M059J (cell line): Measurements from ENCODE around the gene TXNDC8. TPM values are rescaled to one million over a fixed set of nuclear protein-coding genes. Genes with fewer than 3 reads are reported as not detected.
"Not testable (repeated sequence)": the region's sequence is repeated elsewhere in the genome, so short reads cannot be mapped to it uniquely, and the experiment has no call there.

Source experiments
- DNase-seq: peaks from one replicate; pipeline ENCODE4 v3.0.0-alpha.2; 2012; ENCODE audit warnings: low read depth
- total RNA-seq: library from RNA; depleted of rRNA; stranded (reverse); fragments of >200 nt; shearing (Covaris generic); gene quantifications from 2 replicates; pipeline ENCODE4 v1.2.3, GENCODE V29; 2014

The TXNDC8 gene
- total RNA-seq, 1 experiment from 2014 or later, result not detected

DNA sequence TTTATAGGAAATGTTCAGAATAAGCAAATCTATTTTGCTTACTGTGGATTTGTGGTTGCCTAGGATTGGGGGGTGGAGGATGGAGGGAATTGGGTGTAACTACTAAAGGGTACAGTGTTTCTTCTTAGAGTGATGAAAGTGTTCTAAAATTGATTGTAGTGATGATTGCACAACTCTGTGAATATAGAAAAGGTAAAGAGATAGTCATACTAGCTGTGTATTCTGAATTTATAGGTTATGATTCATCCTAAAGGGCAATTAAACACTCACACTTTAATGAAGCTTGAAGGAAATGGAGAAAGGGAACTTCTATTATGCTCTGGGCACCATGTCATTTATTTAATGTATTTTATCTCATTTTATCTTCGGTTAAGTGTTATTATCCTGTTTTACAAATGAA lies 9.9 kb downstream of the TXNDC8 start:
- DNase-seq, result no peak

DNA sequence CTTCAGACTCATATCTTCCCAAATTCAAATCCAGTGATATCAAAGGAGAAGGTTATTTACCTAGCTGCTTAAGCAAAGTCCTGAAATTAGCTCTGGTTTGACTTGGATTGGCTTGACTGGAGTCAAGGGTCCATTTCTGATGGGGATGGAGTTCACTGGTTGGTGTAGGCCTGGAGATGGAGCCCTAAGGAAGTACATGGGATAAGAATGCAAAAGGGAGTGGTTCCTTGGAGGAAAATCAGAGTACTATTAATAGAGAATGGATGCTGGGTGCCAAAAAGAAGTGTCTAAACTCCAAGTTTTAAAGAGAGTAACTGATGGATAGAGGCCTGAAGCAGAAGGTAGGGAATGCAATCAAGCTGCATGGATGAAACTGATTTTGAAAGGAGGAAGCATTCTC lies 13.8 kb downstream of the TXNDC8 start:
- no peak for DNase-seq

- DNase-seq, result no peak
These were observed 16.8 kb downstream of the TXNDC8 start for GRCh38 chr9:110320651-110321445.

- no peak for DNase-seq
These were observed 17.7 kb downstream of the TXNDC8 start for GRCh38 chr9:110319781-110320492.

DNA sequence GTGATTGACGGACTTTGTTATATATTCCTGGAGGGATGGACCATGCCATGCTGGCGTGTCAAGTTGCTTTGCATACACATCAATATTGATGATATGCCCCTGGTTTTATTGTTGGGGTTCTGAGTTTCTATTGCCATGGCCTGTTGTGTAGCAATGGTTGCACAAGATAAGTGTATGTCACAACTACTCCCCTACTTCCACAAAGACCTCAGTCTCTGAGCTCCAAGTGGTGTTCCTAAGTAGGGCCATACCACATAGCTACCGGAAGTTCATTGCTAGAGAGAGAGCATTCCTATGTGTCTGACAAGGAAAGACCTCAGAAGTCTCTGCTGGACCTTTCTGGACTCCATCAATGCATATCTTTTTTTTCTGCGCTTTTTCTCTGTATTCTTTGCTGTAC lies 19.8 kb downstream of the TXNDC8 start:
- DNase-seq, result no peak

- no peak for DNase-seq
These were observed 21.2 kb downstream of the TXNDC8 start for GRCh38 chr9:110316261-110317075.

GRCh38 chr9:110311978-110312377 lies 25.7 kb downstream of the TXNDC8 start:
- DNase-seq, result not testable (repeated sequence)

- DNase-seq, result no peak
These were observed 28.0 kb downstream of the TXNDC8 start for GRCh38 chr9:110309681-110310080.

GRCh38 chr9:110308633-110309038 lies 29.0 kb downstream of the TXNDC8 start:
- DNase-seq, result no peak

- no peak for DNase-seq
These were observed 30.5 kb downstream of the TXNDC8 start for GRCh38 chr9:110307191-110307590.

DNA sequence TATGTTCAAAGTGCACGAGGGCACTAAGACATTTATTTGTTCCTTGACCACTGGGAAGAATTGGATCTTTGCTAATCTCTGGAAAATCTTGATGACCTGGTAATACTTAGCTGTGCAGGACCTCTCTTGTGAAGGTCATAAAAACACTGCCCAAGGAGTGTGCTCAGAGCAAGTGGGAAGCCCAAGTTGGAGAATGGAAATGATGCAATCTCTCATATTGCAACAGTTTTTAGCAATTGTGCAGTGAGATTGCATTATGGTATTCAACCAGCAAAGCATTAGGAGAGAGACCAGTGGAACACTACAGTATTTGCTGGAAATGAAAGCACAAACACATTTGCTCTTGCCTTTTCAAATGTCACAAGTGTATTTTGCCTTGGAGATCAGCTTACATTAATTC lies 34.5 kb downstream of the TXNDC8 start:
- peak; percentile 20 for DNase-seq

DNA sequence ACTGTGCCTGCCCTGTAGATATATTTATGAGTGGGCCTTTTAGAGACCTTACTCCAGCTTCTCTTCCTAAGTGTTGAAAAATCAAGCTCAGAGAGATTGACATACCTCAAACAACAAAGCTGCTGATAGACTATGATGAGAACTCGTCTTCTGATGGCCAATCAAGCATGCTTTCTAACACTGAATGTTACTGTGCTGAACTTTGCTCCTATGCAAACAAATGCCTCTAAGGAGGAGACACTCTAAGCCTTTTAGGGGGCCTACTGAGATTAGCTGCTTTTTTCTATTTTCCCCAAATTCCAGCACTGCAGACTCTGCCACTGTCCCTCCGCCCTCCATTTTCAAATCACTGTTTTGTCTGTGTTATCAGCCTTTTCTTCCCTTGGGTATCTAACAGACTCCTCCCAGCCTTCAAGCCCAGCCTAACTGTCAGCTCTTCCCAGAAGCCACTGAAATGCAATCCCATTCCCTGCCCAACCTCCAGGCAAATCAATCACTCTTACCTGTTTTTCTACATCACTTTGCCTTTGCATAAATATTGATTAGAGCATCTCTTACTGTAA lies 39.5 kb downstream of the TXNDC8 start:
- no peak for DNase-seq

DNA sequence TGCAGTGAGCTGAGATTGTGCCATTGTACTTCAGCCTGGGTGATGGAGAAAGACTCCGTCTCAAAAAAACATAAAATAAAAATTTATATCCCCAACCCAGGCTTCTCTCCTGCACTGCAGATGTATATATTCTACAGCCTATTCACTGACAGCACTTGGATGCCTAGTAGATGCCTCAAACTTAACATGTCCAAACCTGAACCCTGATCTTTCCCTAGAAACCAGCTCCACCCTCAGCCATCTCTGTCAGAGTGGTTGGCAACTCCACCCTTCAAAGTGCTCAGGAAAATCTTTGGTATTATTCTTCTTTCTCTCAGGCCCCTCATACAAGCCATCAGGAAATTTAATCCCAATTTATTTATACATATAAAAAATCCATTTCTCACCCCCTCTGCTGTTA lies 44.4 kb downstream of the TXNDC8 start:
- no peak for DNase-seq

GRCh38 chr9:110291921-110292557 lies 45.6 kb downstream of the TXNDC8 start:
- peak; percentile 17 for DNase-seq

DNA sequence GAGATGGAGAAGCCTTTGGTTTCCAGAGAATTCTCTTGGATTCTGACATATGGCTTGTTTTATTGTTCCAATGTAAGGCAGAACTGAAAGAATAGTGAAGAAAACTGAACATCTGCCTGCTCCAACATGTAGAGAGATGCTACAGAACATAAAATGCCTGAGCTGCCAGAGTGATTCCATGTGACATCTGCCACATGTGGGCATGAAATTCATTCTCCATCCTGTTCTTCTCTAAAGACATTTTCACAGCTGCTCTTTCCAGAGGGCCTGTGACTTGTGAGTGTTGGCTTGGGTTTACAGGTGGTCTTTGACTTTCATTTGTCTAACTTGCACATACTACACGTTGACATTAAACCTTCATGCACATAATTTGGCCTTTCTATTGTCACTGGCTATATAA lies 47.7 kb downstream of the TXNDC8 start:
- DNase-seq, result no peak

- no peak for DNase-seq
These were observed 49.2 kb downstream of the TXNDC8 start for GRCh38 chr9:110288503-110288902.

- no peak for DNase-seq
These were observed 50.4 kb downstream of the TXNDC8 start for GRCh38 chr9:110287289-110287680.

GRCh38 chr9:110284211-110284844 lies 53.3 kb downstream of the TXNDC8 start:
- DNase-seq, result no peak

- no peak for DNase-seq
These were observed 53.9 kb downstream of the TXNDC8 start for GRCh38 chr9:110283751-110284150.

DNA sequence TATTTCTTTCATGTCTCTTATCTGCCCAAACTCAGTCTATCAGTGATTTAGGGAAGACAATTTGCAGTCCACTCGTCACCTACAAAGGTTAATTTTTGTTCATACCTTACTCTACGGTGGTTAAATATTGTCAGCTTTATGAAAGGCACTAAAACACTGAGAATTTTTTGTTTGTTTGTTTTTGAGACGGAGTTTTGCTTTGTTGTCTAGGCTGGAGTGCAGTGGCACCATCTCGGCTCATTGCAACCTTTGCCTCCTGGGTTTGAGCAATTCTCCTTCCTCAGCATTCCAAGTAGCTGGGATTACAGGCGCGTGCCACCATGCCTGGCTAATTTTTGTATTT lies 55.0 kb downstream of the TXNDC8 start:
- no peak for DNase-seq
